ENCODE results near the gene LTBP4.

The LTBP4 gene

GRCh38 chr19:40570313-40571004 lies 30.7 kb upstream of the LTBP4 start:
- DNase-seq (ENCODE audit: low read depth) = peak; percentile 99
- H3K4me3 ChIP-seq (ENCODE audit: low read depth, low read length) = peak overlapping the region; percentile 41
- TF ChIP-seq CTCF (IDR thresholded peaks at IDR 0.05; ENCODE audit: low read depth, low read length, missing control alignments) = peak; percentile 31

GRCh38 chr19:40571005-40571318 lies 30.2 kb upstream of the LTBP4 start:
- no peak for DNase-seq (ENCODE audit: low read depth)
- no peak for TF ChIP-seq CTCF (IDR thresholded peaks at IDR 0.05; ENCODE audit: low read depth, low read length, missing control alignments)
- H3K4me3 ChIP-seq (ENCODE audit: low read depth, low read length) = no peak overlapping the region

GRCh38 chr19:40571831-40572495 lies 29.2 kb upstream of the LTBP4 start:
- no peak overlapping the region for H3K4me3 ChIP-seq (ENCODE audit: low read depth, low read length)
- TF ChIP-seq CTCF (IDR thresholded peaks at IDR 0.05; ENCODE audit: low read depth, low read length, missing control alignments) = no peak
- DNase-seq (ENCODE audit: low read depth) = no peak

GRCh38 chr19:40575326-40575725 lies 25.8 kb upstream of the LTBP4 start:
- no peak overlapping the region for H3K4me3 ChIP-seq (ENCODE audit: low read depth, low read length)
- no peak for DNase-seq (ENCODE audit: low read depth)
- no peak for TF ChIP-seq CTCF (IDR thresholded peaks at IDR 0.05; ENCODE audit: low read depth, low read length, missing control alignments)

- no peak for TF ChIP-seq CTCF (IDR thresholded peaks at IDR 0.05; ENCODE audit: low read depth, low read length, missing control alignments)
Measured at GRCh38 chr19:40576151-40576584, 25.0 kb upstream of the LTBP4 start.

GRCh38 chr19:40576585-40577451 lies 24.4 kb upstream of the LTBP4 start, which contains the start of gene SHKBP1:
Gene SHKBP1, plus strand, starts transcription at chr19:40576873. Its CDS starts 27 bp downstream, at chr19:40576900.
- peak within 1 kb of the TSS; percentile 83 for H3K4me3 ChIP-seq (ENCODE audit: low read depth, low read length)
- DNase-seq (ENCODE audit: low read depth) = peak; percentile 92
- TF ChIP-seq CTCF (IDR thresholded peaks at IDR 0.05; ENCODE audit: low read depth, low read length, missing control alignments) = no peak

More at GRCh38 chr19:40576151-40576584, 25.0 kb upstream of the LTBP4 start:
- DNase-seq (ENCODE audit: low read depth) = no peak
- H3K4me3 ChIP-seq (ENCODE audit: low read depth, low read length) = peak overlapping the region; percentile 83
